Osteoblast (primary cell): ENCODE results near the gene IL36G. TPM values are rescaled to one million over a fixed set of nuclear protein-coding genes. Genes with fewer than 3 reads are reported as not detected.

Experiments
- DNase-seq: peaks from one replicate; pipeline ENCODE4 v3.0.0; 2011; ENCODE audit warnings: low spot score, mixed read lengths; ENCODE audit not compliant: insufficient read length; ENCODE audit errors: missing footprints
- H2AFZ ChIP-seq: 2 replicates; pipeline ENCODE4 v1.6.0; 2011; ENCODE audit warnings: mild to moderate bottlenecking, low read length
- H3K27ac ChIP-seq: 2 replicates; pipeline ENCODE4 v1.5.1; 2011; ENCODE audit warnings: mild to moderate bottlenecking, low read depth, low read length, moderate library complexity
- H3K27me3 ChIP-seq: 2 replicates; pipeline ENCODE4 v1.6.0; 2012; ENCODE audit warnings: mild to moderate bottlenecking, control low read depth, inconsistent platforms, low read length, moderate library complexity; ENCODE audit not compliant: insufficient read depth
- H3K36me3 ChIP-seq: 2 replicates; pipeline ENCODE4 v1.5.1; 2011; ENCODE audit warnings: mild to moderate bottlenecking, low read length, control low read depth, moderate library complexity; ENCODE audit not compliant: insufficient read depth
- H3K4me1 ChIP-seq: 2 replicates; pipeline ENCODE4 v1.5.1; 2011; ENCODE audit warnings: mild to moderate bottlenecking, low read length, control low read depth, moderate library complexity; ENCODE audit not compliant: insufficient read depth
- H3K4me2 ChIP-seq: 2 replicates; pipeline ENCODE4 v1.6.0; 2011; ENCODE audit warnings: mild to moderate bottlenecking, low read length; ENCODE audit not compliant: insufficient read depth
- H3K4me3 ChIP-seq: fragments of 200-600 bp; sonication (generic); 3 replicates; pipeline ENCODE4 v1.5.1; 2012; ENCODE audit warnings: mild to moderate bottlenecking, low read length, inconsistent platforms; ENCODE audit not compliant: insufficient read depth
- H3K79me2 ChIP-seq: 2 replicates; pipeline ENCODE4 v1.6.0; 2012; ENCODE audit warnings: mild to moderate bottlenecking, low read length, control low read depth, inconsistent platforms; ENCODE audit not compliant: insufficient read depth
- H3K9me3 ChIP-seq: 2 replicates; pipeline ENCODE4 v1.5.1; 2011; ENCODE audit warnings: low read depth, low read length, control low read depth
- H4K20me1 ChIP-seq: 2 replicates; pipeline ENCODE4 v1.6.0; 2012; ENCODE audit warnings: mild to moderate bottlenecking, low read length, control low read depth; ENCODE audit not compliant: insufficient read depth
- CTCF ChIP-seq: IDR thresholded peaks from 2 replicates; pipeline ENCODE4 v1.5.1; 2011; ENCODE audit warnings: mild to moderate bottlenecking, low read depth, low read length, moderate library complexity; ENCODE audit errors: extremely low read depth
- total RNA-seq: library from RNA; depleted of rRNA; stranded (reverse); fragments of >200 nt; gene quantifications from 2 replicates; pipeline ENCODE4 v1.2.3, GENCODE V29; 2012

Gene IL36G
- total RNA-seq, 1 donor, result not detected

GRCh38 chr2:112985090-112985489 is 7.3 kb downstream of the IL36G start:
- DNase-seq, result no peak
- H3K27ac ChIP-seq, result no peak overlapping the region
- TF ChIP-seq CTCF, result no peak

GRCh38 chr2:112989611-112990010 is 11.8 kb downstream of the IL36G start:
- H3K4me3 ChIP-seq, result no peak overlapping the region
- no peak overlapping the region for H3K27ac ChIP-seq
- H3K9me3 ChIP-seq, result no peaks in the 10 kb centered on the region
- no peak overlapping the region for H2AFZ ChIP-seq
- H3K36me3 ChIP-seq, result no peaks in the 10 kb centered on the region
- no peaks in the 10 kb centered on the region for H3K79me2 ChIP-seq
- no peaks in the 10 kb centered on the region for H3K4me1 ChIP-seq
- no peaks in the 10 kb centered on the region for H3K27me3 ChIP-seq
- H3K4me2 ChIP-seq, result no peak overlapping the region
- DNase-seq, result no peak
- TF ChIP-seq CTCF, result no peak
- H4K20me1 ChIP-seq, result no peaks in the 10 kb centered on the region

More at GRCh38 chr2:112985090-112985489, 7.3 kb downstream of the IL36G start:
- no peaks in the 10 kb centered on the region for H4K20me1 ChIP-seq
- no peaks in the 10 kb centered on the region for H3K79me2 ChIP-seq
- no peaks in the 10 kb centered on the region for H3K4me1 ChIP-seq
- no peak overlapping the region for H3K4me3 ChIP-seq
- no peaks in the 10 kb centered on the region for H3K9me3 ChIP-seq
- peaks cover 16% of the 10 kb centered on the region for H3K27me3 ChIP-seq
- H3K36me3 ChIP-seq, result no peaks in the 10 kb centered on the region
- H3K4me2 ChIP-seq, result no peak overlapping the region
- H2AFZ ChIP-seq, result no peak overlapping the region

GRCh38 chr2:112993831-112994230 is 16.0 kb downstream of the IL36G start:
- Histone ChIP-seq H3K79me2 (no peaks in the 10 kb centered on the region), H3K36me3 (no peaks in the 10 kb centered on the region), H3K9me3 (no peaks in the 10 kb centered on the region), H3K4me2 (no peak overlapping the region), H3K4me3 (no peak overlapping the region), H3K27ac (no peak overlapping the region), H4K20me1 (no peaks in the 10 kb centered on the region), H2AFZ (no peak overlapping the region), H3K4me1 (no peaks in the 10 kb centered on the region), H3K27me3 (peaks cover 5% of the 10 kb centered on the region)
- DNase-seq, result no peak
- no peak for TF ChIP-seq CTCF

- H3K4me3 ChIP-seq, result no peak overlapping the region
- H3K4me2 ChIP-seq, result no peak overlapping the region
- no peaks in the 10 kb centered on the region for H3K79me2 ChIP-seq
- H3K4me1 ChIP-seq, result no peaks in the 10 kb centered on the region
- H3K9me3 ChIP-seq, result no peaks in the 10 kb centered on the region
- no peak for DNase-seq
- peaks cover 5% of the 10 kb centered on the region for H3K27me3 ChIP-seq
- H4K20me1 ChIP-seq, result no peaks in the 10 kb centered on the region
- TF ChIP-seq CTCF, result no peak
- H2AFZ ChIP-seq, result no peak overlapping the region
- no peaks in the 10 kb centered on the region for H3K36me3 ChIP-seq
- no peak overlapping the region for H3K27ac ChIP-seq
Observed at GRCh38 chr2:112994648-112995047, 16.8 kb downstream of the IL36G start.
